CD14-positive monocyte (primary cell): ENCODE data around the gene CD2AP. TPM values are rescaled to one million over a fixed set of nuclear protein-coding genes. Genes with fewer than 3 reads are reported as not detected.
A peak's percentile ranks its signal among the peaks of the same experiment; 100 is the strongest.

Experiments
- DNase-seq, 3 donors: peaks; one replicate each; pipeline ENCODE4 v3.0.0-alpha.2; 2011 to 2022
- H2AFZ ChIP-seq: 2 replicates; pipeline ENCODE4 v1.6.0; 2012; ENCODE audit warnings: mild to moderate bottlenecking, low read depth, low read length, inconsistent platforms; ENCODE audit not compliant: insufficient read depth, poor library complexity, severe bottlenecking
- H3K27ac ChIP-seq, 2 donors: 1 replicate in 1 of 2; 2 replicates in 1 of 2; pipeline ENCODE4 v1.5.1; 2012 to 2013; ENCODE audit warnings: low read length in 2 of 2, control low read depth in 1 of 2, inconsistent platforms in 1 of 2, low read depth in 1 of 2, mild to moderate bottlenecking in 1 of 2
- H3K27me3 ChIP-seq, 2 donors: one replicate each; pipeline versions ENCODE4 v1.6.0 to v1.6.1; 2011 to 2013; ENCODE audit warnings: low read length in 2 of 2; ENCODE audit not compliant: control insufficient read depth in 2 of 2, insufficient read depth in 2 of 2
- H3K36me3 ChIP-seq, 2 donors: replicated peaks in 1 of 2; 1 replicate in 1 of 2; 2 replicates in 1 of 2; pipeline versions ENCODE4 v1.5.1 to v1.6.1; 2012 to 2013; ENCODE audit warnings: low read length in 2 of 2, control low read depth in 1 of 2, inconsistent platforms in 1 of 2, mild to moderate bottlenecking in 1 of 2; ENCODE audit not compliant: insufficient read depth in 2 of 2, control insufficient read depth in 1 of 2
- H3K4me1 ChIP-seq, 2 donors: 1 replicate in 1 of 2; 2 replicates in 1 of 2; pipeline versions ENCODE4 v1.5.1 to v1.6.1; 2012 to 2013; ENCODE audit warnings: low read length in 2 of 2, control low read depth in 1 of 2, inconsistent platforms in 1 of 2, mild to moderate bottlenecking in 1 of 2, moderate library complexity in 1 of 2; ENCODE audit not compliant: insufficient read depth in 2 of 2, control insufficient read depth in 1 of 2
- H3K4me2 ChIP-seq: replicated peaks from 2 replicates; pipeline ENCODE3; 2012; ENCODE audit warnings: low read length, moderate library complexity, mild to moderate bottlenecking; ENCODE audit not compliant: poor library complexity, severe bottlenecking; ENCODE audit errors: extremely low read depth
- H3K4me3 ChIP-seq, 3 experiments: fragments of 200-600 bp in 1 of 3; sonication (generic) in 1 of 3; replicated peaks in 1 of 3; 1 replicate in 2 of 3; 2 replicates in 1 of 3; pipeline ENCODE4 v1.5.1; 2011 to 2013; ENCODE audit warnings: low read length in 3 of 3, mild to moderate bottlenecking in 3 of 3, control low read depth in 2 of 3, low read depth in 2 of 3, inconsistent platforms in 1 of 3, moderate library complexity in 1 of 3
- H3K79me2 ChIP-seq: 2 replicates; pipeline ENCODE4 v1.6.0; 2012; ENCODE audit warnings: mild to moderate bottlenecking, control low read depth, inconsistent platforms, low read length, moderate library complexity; ENCODE audit not compliant: insufficient read depth
- H3K9ac ChIP-seq: 2 replicates; pipeline ENCODE4 v1.6.0; 2017; ENCODE audit warnings: low read length, mild to moderate bottlenecking; ENCODE audit not compliant: insufficient read depth, poor library complexity, severe bottlenecking
- H3K9me3 ChIP-seq, 2 donors: replicated peaks in 1 of 2; 1 replicate in 1 of 2; 2 replicates in 1 of 2; pipeline versions ENCODE4 v1.5.1 to v1.6.1; 2012 to 2013; ENCODE audit warnings: low read length in 2 of 2, control low read depth in 1 of 2; ENCODE audit not compliant: control insufficient read depth in 1 of 2, insufficient read depth in 1 of 2
- H4K20me1 ChIP-seq: 2 replicates; pipeline ENCODE4 v1.6.0; 2012; ENCODE audit warnings: mild to moderate bottlenecking, low read length, control low read depth, moderate library complexity; ENCODE audit not compliant: insufficient read depth
- H3K27ac Mint-ChIP-seq, 7 donors: one replicate each; pipeline ENCODE4 v1.8.0; 2020; ENCODE audit warnings: mild to moderate bottlenecking in 7 of 7, mixed read lengths in 7 of 7, moderate library complexity in 6 of 7, inconsistent platforms in 2 of 7
- H3K27me3 Mint-ChIP-seq, 3 donors: one replicate each; pipeline ENCODE4 v1.8.0; 2021 to 2022; ENCODE audit warnings: low read depth in 3 of 3, mild to moderate bottlenecking in 3 of 3, mixed read lengths in 3 of 3, moderate library complexity in 3 of 3, inconsistent platforms in 1 of 3
- H3K36me3 Mint-ChIP-seq, 2 donors: one replicate each; pipeline ENCODE4 v1.8.0; 2020; ENCODE audit warnings: mixed read lengths in 2 of 2, inconsistent platforms in 1 of 2, mild to moderate bottlenecking in 1 of 2
- H3K4me1 Mint-ChIP-seq: one replicate; pipeline ENCODE4 v1.8.0; 2020; ENCODE audit warnings: mild to moderate bottlenecking, mixed read lengths
- H3K4me3 Mint-ChIP-seq, 2 donors: one replicate each; pipeline ENCODE4 v1.8.0; 2020; ENCODE audit warnings: mild to moderate bottlenecking in 2 of 2, mixed read lengths in 2 of 2, moderate library complexity in 1 of 2
- H3K9me3 Mint-ChIP-seq, 7 donors: one replicate each; pipeline ENCODE4 v1.8.0; 2020 to 2022; ENCODE audit warnings: mixed read lengths in 7 of 7, mild to moderate bottlenecking in 6 of 7, moderate library complexity in 6 of 7, inconsistent platforms in 2 of 7
- CTCF ChIP-seq: fragments of 200-600 bp; IDR thresholded peaks from one replicate; pipeline ENCODE4 v1.8.0; 2022; ENCODE audit warnings: antibody characterized with exemption, mild to moderate bottlenecking
- WGBS: methylation state at CpG from one replicate; pipeline ENCODE4 v1.1.5; 2013; ENCODE audit warnings: missing lambda C conversion rate; ENCODE audit not compliant: insufficient coverage; 5-methylcytosine and 5-hydroxymethylcytosine counted together
- intact Hi-C, 2 donors: fragments of 100-400 bp; cut with micrococcal nuclease; formaldehyde crosslinking; loops; one replicate each; pipeline versions ENCODE4 v1.15.0 to v1.15.1; 2023
- polyA plus RNA-seq, 3 donors: library from polyadenylated mRNA; depleted of rRNA in 1 of 3; unstranded in 2 of 3; stranded (reverse) in 1 of 3; fragments of 300-500 nt in 2 of 3; fragments of >200 nt in 1 of 3; fragmentation: Illumina TruSeq in 2 of 3; gene quantifications; 1 replicate in 2 of 3; 2 replicates in 1 of 3; pipeline ENCODE4 v1.2.3, GENCODE V29; 2012 to 2021

The CD2AP gene
- polyA plus RNA-seq, 3 donors: 1.5 to 2.4 (median 2.0) TPM

DNA sequence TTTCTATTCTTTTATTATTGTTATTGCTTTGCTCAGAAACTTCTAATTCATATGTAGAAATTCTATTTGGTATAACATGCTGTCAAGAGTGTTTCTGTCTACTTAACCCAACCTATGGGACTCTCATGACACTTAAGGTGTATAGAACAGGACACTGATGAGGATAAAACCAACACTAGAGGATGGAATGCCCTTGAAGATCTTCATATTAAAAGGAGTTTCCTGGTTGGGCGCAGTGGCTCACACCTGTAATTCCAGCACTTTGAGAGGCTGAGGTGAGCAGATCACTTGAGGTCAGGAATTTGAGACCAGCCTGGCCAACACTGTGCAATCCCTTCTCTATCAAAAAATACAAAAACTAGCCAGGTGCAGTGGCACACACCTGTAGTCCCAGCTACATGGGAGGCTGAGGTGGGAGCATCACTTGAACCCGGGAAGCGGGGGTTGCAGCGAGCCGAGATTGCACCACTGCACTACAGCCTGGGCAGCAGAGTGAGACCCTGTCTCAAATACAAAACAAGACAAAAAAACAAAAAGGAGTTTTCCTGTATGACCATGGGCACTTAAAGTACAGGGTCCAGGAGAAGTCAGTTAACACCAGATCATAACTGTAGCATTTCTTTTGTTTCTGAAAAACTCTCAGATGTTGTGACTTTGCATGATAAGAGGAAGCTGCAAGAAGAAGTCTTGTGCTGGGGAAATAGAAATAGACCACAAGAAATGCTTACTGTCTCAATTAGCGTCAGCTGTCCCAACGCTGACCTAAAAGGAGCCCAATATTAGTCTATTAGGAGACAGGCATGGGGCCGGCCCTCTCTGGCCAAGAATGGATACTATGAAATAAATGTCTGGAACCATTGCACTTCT lies 38.9 kb upstream of the CD2AP start:
- H3K79me2 ChIP-seq: no peaks in the 10 kb centered on the region
- Mint-ChIP-seq H3K4me1 (peaks cover 33% of the 10 kb centered on the region), H3K9me3 (peaks cover 0 to 7% (median 4%) of the 10 kb centered on the region in 7 donors), H3K27me3 (peaks cover 0 to 7% (median 2%) of the 10 kb centered on the region in 3 donors), H3K36me3 (peaks cover 0 to 1% of the 10 kb centered on the region in 2 donors), H3K27ac (peak overlapping the region in 2 of 7 donors; percentile 30 to 67), H3K4me3 (peak overlapping the region in 1 of 2 donors; percentile 39)
- 52% methylated on average over 7 of the region's 8 CpGs for WGBS
- H3K36me3 ChIP-seq: no peaks in the 10 kb centered on the region
- H3K4me1 ChIP-seq: peaks cover 26 to 28% of the 10 kb centered on the region in 2 donors
- H3K4me3 ChIP-seq: no peak overlapping the region
- DNase-seq: peak; percentile 25 to 47 (median 37)
- intact Hi-C loops: no loop called here
- TF ChIP-seq CTCF: no peak
- H3K27me3 ChIP-seq: no peaks in the 10 kb centered on the region
- peak overlapping the region; percentile 17 for H3K4me2 ChIP-seq
- H3K9ac ChIP-seq: no peak overlapping the region
- no peaks in the 10 kb centered on the region for H3K9me3 ChIP-seq
- no peak overlapping the region for H3K27ac ChIP-seq
- H2AFZ ChIP-seq: no peak overlapping the region
- no peaks in the 10 kb centered on the region for H4K20me1 ChIP-seq

DNA sequence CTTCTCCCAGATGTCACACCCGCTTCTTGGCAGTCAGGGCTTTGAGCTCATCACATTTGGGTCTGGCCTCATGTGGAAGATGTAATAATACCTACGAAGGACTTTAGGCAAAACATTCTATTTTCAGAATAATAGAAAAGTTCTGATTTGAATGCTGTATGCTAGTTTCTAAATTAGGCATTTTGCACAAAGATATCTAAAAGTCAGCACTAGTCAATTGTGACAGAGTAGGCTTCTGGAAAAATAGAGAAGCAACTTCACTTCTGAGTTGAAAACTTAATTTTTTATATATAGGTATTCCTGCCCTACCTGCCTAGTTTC lies 38.3 kb upstream of the CD2AP start:
- H3K36me3 Mint-ChIP-seq: peaks cover 0 to 1% of the 10 kb centered on the region in 2 donors
- Histone ChIP-seq H3K4me3 (no peak overlapping the region), H3K27ac (no peak overlapping the region), H3K9me3 (peaks cover 0 to 2% of the 10 kb centered on the region in 2 donors), H3K9ac (no peak overlapping the region), H2AFZ (no peak overlapping the region), H4K20me1 (no peaks in the 10 kb centered on the region), H3K36me3 (no peaks in the 10 kb centered on the region), H3K79me2 (no peaks in the 10 kb centered on the region), H3K27me3 (no peaks in the 10 kb centered on the region), H3K4me1 (peaks cover 26 to 28% of the 10 kb centered on the region in 2 donors), H3K4me2 (peak overlapping the region; percentile 17)
- TF ChIP-seq CTCF: no peak
- no CpG with 5 or more reads among the region's 2 CpGs for WGBS
- peak overlapping the region in 2 of 7 donors; percentile 30 to 67 for H3K27ac Mint-ChIP-seq
- H3K9me3 Mint-ChIP-seq: peaks cover 4 to 10% (median 7%) of the 10 kb centered on the region in 7 donors
- H3K4me3 Mint-ChIP-seq: peak overlapping the region in 1 of 2 donors; percentile 39
- peaks cover 0 to 8% (median 2%) of the 10 kb centered on the region in 3 donors for H3K27me3 Mint-ChIP-seq
- DNase-seq: no peak
- H3K4me1 Mint-ChIP-seq: peaks cover 33% of the 10 kb centered on the region
- intact Hi-C loops: no loop called here
